Skeletal muscle cell (primary cell): ENCODE data around the gene DYNC1LI2.

Experiments used
- DNase-seq: peaks from one replicate; pipeline ENCODE4 v3.0.0-alpha.2; 2010; ENCODE audit warnings: low read depth
- H3K4me3 ChIP-seq: 2 replicates; pipeline ENCODE4 v1.5.1; 2011; ENCODE audit warnings: low read depth, mild to moderate bottlenecking, control low read depth, low read length, moderate library complexity

The DYNC1LI2 gene

GRCh38 chr16:66741169-66741900 lies 10.1 kb downstream of the DYNC1LI2 start:
- DNase-seq, result peak; percentile 80
- no peak overlapping the region for H3K4me3 ChIP-seq

DNA sequence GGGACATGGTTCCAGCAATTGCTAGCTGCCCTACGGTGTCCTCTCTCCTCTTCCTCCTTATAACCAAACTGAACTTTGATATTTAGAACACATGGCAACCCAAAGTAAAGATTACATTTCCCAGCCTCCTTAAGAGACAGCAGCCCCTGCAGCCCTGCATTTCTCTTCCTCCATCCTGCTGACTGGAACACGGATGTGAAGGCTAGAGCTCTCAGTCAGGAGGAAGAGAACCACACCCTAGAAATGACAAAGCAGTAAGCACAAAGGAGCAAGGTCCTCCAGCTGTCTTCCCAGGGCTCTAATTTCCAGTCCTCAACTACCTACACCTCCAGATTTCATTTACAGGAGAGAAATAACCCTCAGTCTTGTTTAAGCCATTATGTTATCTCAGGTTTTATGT lies 10.9 kb downstream of the DYNC1LI2 start:
- no peak overlapping the region for H3K4me3 ChIP-seq
- DNase-seq, result no peak

GRCh38 chr16:66740010-66740409 lies 11.4 kb downstream of the DYNC1LI2 start:
- H3K4me3 ChIP-seq, result no peak overlapping the region
- no peak for DNase-seq

DNA sequence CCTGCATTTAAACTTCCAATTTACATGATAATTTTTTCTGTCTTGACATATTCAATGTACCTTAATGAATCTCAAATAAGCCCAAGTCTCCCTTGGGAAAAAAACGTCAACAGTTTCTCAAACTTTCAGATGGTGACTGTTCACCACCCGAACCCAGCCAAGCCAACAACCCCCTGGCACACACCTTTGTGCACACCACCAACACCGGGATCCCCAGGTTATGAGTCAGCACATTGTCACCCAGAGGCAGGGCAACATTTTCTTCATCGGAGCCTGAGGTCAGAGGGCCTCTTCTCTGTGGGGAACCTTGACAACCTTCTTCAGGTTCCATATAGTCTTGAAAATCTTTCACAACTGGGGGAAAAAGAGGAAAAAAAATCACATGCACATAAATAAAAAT lies 15.5 kb downstream of the DYNC1LI2 start:
- no peak for DNase-seq
- no peak overlapping the region for H3K4me3 ChIP-seq

GRCh38 chr16:66731101-66731500 lies 20.3 kb downstream of the DYNC1LI2 start:
- no peak for DNase-seq
- no peak overlapping the region for H3K4me3 ChIP-seq

GRCh38 chr16:66728804-66729203 lies 22.6 kb downstream of the DYNC1LI2 start:
- H3K4me3 ChIP-seq, result no peak overlapping the region
- DNase-seq, result no peak

DNA sequence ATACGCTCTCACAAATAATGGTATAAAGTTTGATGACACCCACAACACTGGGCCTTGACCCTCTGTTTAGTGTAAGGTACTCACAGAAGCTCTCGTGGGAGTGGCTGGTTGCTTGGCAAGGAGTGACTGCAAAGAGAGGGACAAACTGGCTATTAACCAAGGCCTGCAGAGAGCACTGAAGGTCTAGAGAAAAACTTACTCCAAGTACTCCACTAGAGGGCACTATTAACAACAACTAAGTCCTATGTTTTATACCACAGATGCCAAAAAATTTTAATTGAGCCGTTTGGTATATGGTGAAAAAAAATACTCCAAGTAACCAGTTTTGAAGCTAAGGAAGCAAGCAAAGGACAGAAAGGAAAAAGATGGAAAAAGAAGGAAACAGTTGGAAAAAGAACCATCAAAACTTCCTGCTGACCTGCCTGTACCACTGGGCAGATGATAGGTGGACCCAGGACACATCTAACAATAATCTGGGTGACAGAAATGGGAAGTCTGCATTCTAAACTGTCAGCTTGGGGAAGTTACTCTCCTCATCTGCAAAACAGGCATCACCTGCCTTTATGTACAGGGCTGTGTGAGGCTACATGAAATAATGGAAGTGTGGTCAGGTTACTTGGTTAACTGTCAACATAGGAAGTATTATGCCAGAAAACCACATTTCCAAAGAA lies 23.2 kb downstream of the DYNC1LI2 start:
- no peak overlapping the region for H3K4me3 ChIP-seq
- no peak for DNase-seq

DNA sequence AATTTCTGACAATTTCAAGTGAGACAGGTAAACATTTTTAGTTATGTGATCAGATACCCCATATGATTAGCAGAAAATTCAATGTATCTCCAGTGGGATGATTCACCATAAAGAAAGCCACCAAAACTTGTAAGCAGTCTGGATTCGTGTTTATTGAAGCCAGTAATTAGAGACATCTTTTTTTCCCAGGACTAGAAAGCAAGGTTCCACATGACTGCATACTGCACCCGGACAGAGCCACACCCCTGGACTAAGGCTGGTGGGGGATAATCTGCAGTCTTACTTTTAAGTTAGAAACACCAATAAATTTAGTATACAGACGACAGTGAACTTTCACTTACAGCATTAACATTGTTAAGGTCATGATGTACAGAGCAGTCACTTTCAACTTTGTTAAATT lies 30.6 kb downstream of the DYNC1LI2 start:
- no peak for DNase-seq
- no peak overlapping the region for H3K4me3 ChIP-seq

DNA sequence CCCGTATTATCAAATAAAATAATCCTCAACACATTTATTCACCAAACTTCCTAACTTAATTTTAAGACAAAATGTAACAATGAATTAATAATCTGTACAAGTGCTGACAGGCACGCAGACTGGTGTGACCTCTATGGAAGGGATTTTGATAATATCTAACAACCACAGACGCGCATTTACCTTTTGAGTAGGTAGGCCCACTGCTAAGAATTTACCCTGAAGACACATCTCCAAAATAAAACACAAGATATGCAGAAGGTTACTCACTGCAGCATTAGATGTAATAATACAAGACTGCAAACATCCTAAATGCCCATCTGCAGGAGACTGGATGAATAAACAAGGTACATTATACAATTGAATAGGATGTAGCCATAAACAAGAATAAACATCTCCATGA lies 32.2 kb downstream of the DYNC1LI2 start:
- no peak overlapping the region for H3K4me3 ChIP-seq
- DNase-seq, result no peak

GRCh38 chr16:66717776-66718175 lies 33.6 kb downstream of the DYNC1LI2 start:
- no peak overlapping the region for H3K4me3 ChIP-seq
- no peak for DNase-seq

DNA sequence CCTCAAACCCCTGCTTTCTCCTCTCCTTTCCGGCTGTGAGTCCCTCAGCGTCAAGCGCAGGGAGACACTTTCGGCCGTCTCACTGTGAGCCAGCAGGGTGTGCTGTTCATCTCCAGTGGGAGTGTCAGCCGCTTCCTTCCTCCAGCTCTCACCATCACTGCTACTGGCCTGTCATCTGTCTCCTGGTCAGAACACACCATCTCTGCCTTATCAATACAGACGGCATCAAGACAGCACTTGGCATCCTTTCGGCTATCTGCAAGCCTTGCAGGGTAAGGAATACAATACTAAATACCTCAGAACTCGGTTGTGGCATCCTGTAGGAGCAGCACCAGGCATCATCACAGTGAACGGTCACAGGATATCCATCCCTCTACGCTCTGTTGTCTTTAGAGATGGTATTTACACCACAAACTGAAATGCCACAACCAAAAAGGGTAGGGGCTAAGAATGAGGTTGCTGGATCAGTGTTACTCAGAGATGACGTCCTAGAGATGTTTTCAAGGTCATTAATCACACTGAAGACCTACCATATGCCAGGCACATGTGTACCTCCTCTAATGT lies 34.2 kb downstream of the DYNC1LI2 start:
- DNase-seq, result peak; percentile 43
- H3K4me3 ChIP-seq, result no peak overlapping the region

- no peak for DNase-seq
- H3K4me3 ChIP-seq, result no peak overlapping the region
Measured at GRCh38 chr16:66714654-66715307, 36.6 kb downstream of the DYNC1LI2 start.

DNA sequence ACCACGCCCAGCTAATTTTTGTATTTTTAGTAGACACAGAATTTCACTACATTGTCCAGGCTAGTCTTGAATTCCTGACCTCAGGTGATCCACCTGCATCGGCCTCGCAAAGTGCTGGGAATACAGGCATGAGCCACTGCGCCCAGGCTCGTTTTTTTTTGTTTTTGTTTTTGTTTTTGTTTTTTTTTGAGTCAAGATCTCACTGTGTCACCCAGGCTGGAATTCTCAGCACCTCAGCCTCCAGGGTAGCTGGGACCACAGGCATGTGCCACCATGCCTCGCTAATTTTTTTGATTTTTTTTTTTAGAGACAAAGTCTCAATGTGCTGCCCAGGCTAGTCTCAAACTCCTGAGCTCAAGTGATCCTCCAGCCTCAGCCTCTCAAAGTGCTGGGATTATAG lies 37.3 kb downstream of the DYNC1LI2 start:
- H3K4me3 ChIP-seq, result no peak overlapping the region
- no peak for DNase-seq

GRCh38 chr16:66713076-66713475 lies 38.3 kb downstream of the DYNC1LI2 start:
- no peak overlapping the region for H3K4me3 ChIP-seq
- no peak for DNase-seq

GRCh38 chr16:66712512-66712911 lies 38.9 kb downstream of the DYNC1LI2 start:
- no peak overlapping the region for H3K4me3 ChIP-seq
- DNase-seq, result no peak

DNA sequence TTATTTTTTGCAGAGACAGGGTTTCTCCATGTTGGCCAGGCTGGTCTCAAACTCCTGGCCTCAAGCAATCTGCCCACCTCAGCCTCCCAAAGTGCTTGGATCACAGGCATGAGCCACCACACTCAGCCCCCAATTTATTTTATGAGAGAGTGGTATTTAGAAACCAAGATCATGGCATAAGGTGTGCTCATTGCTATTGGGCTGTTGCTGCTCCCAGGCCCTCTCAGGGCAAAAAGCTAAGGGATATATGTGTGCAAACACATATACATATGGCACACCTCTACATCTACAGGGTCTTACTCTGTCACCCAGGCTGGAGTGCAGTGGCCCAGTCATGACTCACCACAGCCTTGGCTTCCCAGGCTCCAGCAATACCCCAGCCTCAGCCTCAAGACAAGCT lies 39.8 kb downstream of the DYNC1LI2 start:
- DNase-seq, result no peak
- H3K4me3 ChIP-seq, result no peak overlapping the region

- DNase-seq, result no peak
- H3K4me3 ChIP-seq, result no peak overlapping the region
Measured at GRCh38 chr16:66706506-66706880, 44.9 kb downstream of the DYNC1LI2 start.

DNA sequence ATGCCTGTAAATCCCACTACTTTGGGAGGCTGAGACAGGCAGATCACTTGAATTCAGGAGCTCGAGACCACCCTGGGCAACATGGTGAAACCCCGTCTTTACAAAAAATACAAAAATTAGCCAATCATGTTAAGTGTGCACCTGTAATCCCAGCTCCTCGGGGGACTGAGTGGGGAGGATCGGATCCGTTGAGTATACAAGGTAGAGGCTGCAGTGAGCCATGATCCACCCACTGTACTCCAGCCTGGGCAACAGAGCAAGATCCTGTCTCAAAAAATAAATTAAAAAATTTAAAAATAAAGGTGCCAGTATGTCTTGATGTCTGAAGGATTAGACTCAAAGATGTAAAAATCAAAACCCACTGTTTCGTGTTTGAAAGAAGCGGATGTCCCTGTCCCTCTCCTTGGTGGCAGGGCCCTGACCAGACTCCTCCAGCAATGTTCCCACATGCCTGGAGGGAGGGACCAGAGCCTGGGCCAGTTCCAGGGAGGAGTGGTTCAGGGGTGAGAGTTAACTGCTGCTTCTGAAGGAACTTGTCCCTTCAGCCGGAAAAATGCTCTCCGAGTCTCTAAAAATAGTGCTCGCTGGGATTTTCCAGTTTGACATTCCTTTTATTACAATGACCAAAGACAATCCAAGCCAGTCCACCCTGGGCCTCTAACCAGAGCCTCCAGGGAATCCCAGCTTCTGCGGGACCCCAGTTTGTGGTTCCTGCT lies 45.5 kb downstream of the DYNC1LI2 start:
- H3K4me3 ChIP-seq, result no peak overlapping the region
- no peak for DNase-seq

DNA sequence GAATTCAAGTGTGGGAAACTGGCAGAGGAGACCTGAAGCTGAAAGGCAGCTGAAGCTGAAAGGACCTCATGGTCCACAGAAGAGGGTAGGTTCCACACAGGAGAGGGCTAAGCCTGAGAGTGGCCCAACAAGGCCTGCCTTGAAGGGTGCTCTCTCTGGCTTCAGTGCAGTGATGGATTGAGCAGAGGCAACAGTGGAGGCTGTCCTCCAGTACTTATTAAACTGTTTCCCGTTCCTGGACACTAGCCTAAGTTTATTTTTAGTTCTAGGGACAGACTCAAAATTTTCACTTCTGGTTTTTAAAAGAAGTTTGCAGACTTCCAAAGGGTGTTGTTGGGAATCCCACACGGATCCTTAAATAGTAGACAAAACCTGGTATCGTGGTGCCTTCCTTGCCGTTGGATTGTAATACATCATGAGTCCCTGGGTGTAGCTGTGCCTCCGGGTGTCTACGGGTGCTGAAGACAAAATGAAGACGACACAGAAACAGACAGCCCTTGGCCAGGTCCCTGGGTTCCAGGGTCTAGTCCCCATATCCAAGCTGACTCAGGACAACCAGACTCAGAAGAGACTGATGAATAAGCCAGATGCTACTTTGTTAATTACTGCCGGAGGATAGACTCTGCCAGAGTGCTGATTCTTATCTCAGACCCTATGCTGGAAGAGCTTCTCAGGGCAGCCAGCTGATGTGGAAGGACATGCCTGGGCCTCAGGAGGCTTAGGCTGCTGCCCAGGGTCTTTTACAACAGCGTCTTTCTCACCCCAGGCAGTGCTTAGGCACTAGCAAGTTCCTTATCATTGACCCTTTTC lies 47.8 kb downstream of the DYNC1LI2 start:
- no peak overlapping the region for H3K4me3 ChIP-seq
- no peak for DNase-seq
